KBM-7 (cell line): Measurements from ENCODE around the gene SPRY1.

Experiments
- DNase-seq: peaks from one replicate; pipeline ENCODE4 v3.0.0-alpha.2; 2015
- in situ Hi-C: fragments of 300-500 bp; cut with MboI; formaldehyde crosslinking; loops from 2 replicates; pipeline ENCODE4 v1.14.3; 2020; ENCODE audit warnings: low sequenced_read_pairs, low pct_unique_long_range_greater_than_20kb, mixed read lengths

SPRY1 gene

GRCh38 chr4:123396307-123397143, at the start of gene SPRY1:
SPRY1 (plus strand) TSS chr4:123396795; CDS start chr4:123401592, 4,797 bp downstream.
- DNase-seq: peak; percentile 92
- in situ Hi-C loops: no loop called here

GRCh38 chr4:123346951-123347350, 49.6 kb upstream of the SPRY1 start:
- in situ Hi-C loops: no loop called here
- DNase-seq: no peak

GRCh38 chr4:123348946-123349345, 47.6 kb upstream of the SPRY1 start:
- no peak for DNase-seq
- in situ Hi-C loops: no loop called here

- in situ Hi-C loops: no loop called here
- DNase-seq: no peak
These were observed 47.0 kb upstream of the SPRY1 start for GRCh38 chr4:123349421-123350190.

GRCh38 chr4:123350191-123350544, 46.4 kb upstream of the SPRY1 start:
- in situ Hi-C loops: no loop called here
- DNase-seq: peak; percentile 15

- in situ Hi-C loops: no loop called here
- no peak for DNase-seq
These were observed 45.9 kb upstream of the SPRY1 start for GRCh38 chr4:123350726-123351125.

GRCh38 chr4:123351713-123352112, 44.9 kb upstream of the SPRY1 start:
- in situ Hi-C loops: no loop called here
- no peak for DNase-seq

- DNase-seq: no peak
- in situ Hi-C loops: no loop called here
These were observed 44.2 kb upstream of the SPRY1 start for GRCh38 chr4:123352240-123352945.

- DNase-seq: no peak
- in situ Hi-C loops: no loop called here
These were observed 43.6 kb upstream of the SPRY1 start for GRCh38 chr4:123352966-123353365.

GRCh38 chr4:123353656-123354055, 42.9 kb upstream of the SPRY1 start:
- in situ Hi-C loops: no loop called here
- no peak for DNase-seq

GRCh38 chr4:123354701-123355100, 41.9 kb upstream of the SPRY1 start:
- in situ Hi-C loops: no loop called here
- DNase-seq: no peak

- no peak for DNase-seq
- in situ Hi-C loops: no loop called here
These were observed 39.7 kb upstream of the SPRY1 start for GRCh38 chr4:123356921-123357320.

- in situ Hi-C loops: no loop called here
- no peak for DNase-seq
These were observed 36.9 kb upstream of the SPRY1 start for GRCh38 chr4:123359449-123360315.

GRCh38 chr4:123361195-123361861, 35.3 kb upstream of the SPRY1 start:
- DNase-seq: no peak
- in situ Hi-C loops: no loop called here

- no peak for DNase-seq
- in situ Hi-C loops: no loop called here
These were observed 34.5 kb upstream of the SPRY1 start for GRCh38 chr4:123362103-123362502.

GRCh38 chr4:123363729-123364128, 32.9 kb upstream of the SPRY1 start:
- no peak for DNase-seq
- in situ Hi-C loops: no loop called here

GRCh38 chr4:123364906-123365305, 31.7 kb upstream of the SPRY1 start:
- in situ Hi-C loops: no loop called here
- no peak for DNase-seq

- DNase-seq: no peak
- in situ Hi-C loops: no loop called here
These were observed 31.2 kb upstream of the SPRY1 start for GRCh38 chr4:123365412-123365811.
